Liver (tissue), 9 donors: ENCODE measurements around the gene TMC2. TPM values are rescaled to one million over a fixed set of nuclear protein-coding genes. Genes with fewer than 3 reads are reported as not detected.

Source experiments
- DNase-seq: peaks from one replicate; pipeline ENCODE4 v3.0.0-alpha.2; 2017; ENCODE audit warnings: low spot score
- H3K27ac ChIP-seq, 2 donors: one replicate each; pipeline ENCODE4 v1.7.0; 2013; ENCODE audit warnings: inconsistent platforms in 2 of 2, low read length in 2 of 2, control low read depth in 1 of 2, low read depth in 1 of 2, mild to moderate bottlenecking in 1 of 2
- H3K27me3 ChIP-seq, 4 donors: one replicate each; pipeline versions ENCODE4 v1.6.1 to v1.7.0; 2013; ENCODE audit warnings: low read length in 3 of 4, inconsistent platforms in 1 of 4, mild to moderate bottlenecking in 1 of 4, moderate library complexity in 1 of 4; ENCODE audit not compliant: control insufficient read depth in 4 of 4, insufficient read depth in 4 of 4
- H3K36me3 ChIP-seq, 4 donors: one replicate each; pipeline versions ENCODE4 v1.6.1 to v1.7.0; 2013; ENCODE audit warnings: low read length in 3 of 4, mild to moderate bottlenecking in 3 of 4, low read depth in 1 of 4, moderate library complexity in 1 of 4; ENCODE audit not compliant: control insufficient read depth in 4 of 4, insufficient read depth in 3 of 4
- H3K4me1 ChIP-seq, 4 donors: one replicate each; pipeline versions ENCODE4 v1.6.1 to v1.7.0; 2013; ENCODE audit warnings: low read length in 3 of 4, mild to moderate bottlenecking in 3 of 4, moderate library complexity in 1 of 4; ENCODE audit not compliant: control insufficient read depth in 4 of 4, insufficient read depth in 4 of 4
- H3K4me3 ChIP-seq, 3 donors: one replicate each; pipeline versions ENCODE4 v1.6.1 to v1.7.0; 2013; ENCODE audit warnings: low read length in 3 of 3, control low read depth in 1 of 3, low read depth in 1 of 3, mild to moderate bottlenecking in 1 of 3
- H3K9ac ChIP-seq, 2 donors: one replicate each; pipeline ENCODE4 v1.7.0; 2013; ENCODE audit warnings: low read length in 2 of 2, mild to moderate bottlenecking in 2 of 2, moderate library complexity in 2 of 2, control low read depth in 1 of 2, low read depth in 1 of 2
- H3K9me3 ChIP-seq, 4 donors: one replicate each; pipeline versions ENCODE4 v1.6.1 to v1.7.0; 2013; ENCODE audit warnings: low read length in 3 of 4; ENCODE audit not compliant: control insufficient read depth in 4 of 4
- EGR1 ChIP-seq, 2 donors: IDR thresholded peaks; 2 replicates each; pipeline ENCODE4 v1.6.1; 2016 to 2018; ENCODE audit warnings: antibody characterized with exemption in 2 of 2, low read depth in 2 of 2
- FOXA1 ChIP-seq: IDR thresholded peaks from 2 replicates; pipeline ENCODE4 v1.6.1; 2016; ENCODE audit warnings: antibody characterized with exemption
- FOXA2 ChIP-seq: IDR thresholded peaks from 2 replicates; pipeline ENCODE4 v1.6.1; 2016; ENCODE audit warnings: antibody characterized with exemption
- GABPA ChIP-seq, 2 donors: IDR thresholded peaks in 1 of 2; conservative IDR thresholded peaks in 1 of 2; 2 replicates each; pipeline ENCODE4 v1.6.1; 2016; ENCODE audit warnings: antibody characterized with exemption in 2 of 2, mild to moderate bottlenecking in 1 of 2, moderate library complexity in 1 of 2
- HNF4A ChIP-seq, 2 donors: conservative IDR thresholded peaks; 2 replicates each; pipeline ENCODE4 v1.6.1; 2016; ENCODE audit warnings: antibody characterized with exemption in 2 of 2, mild to moderate bottlenecking in 2 of 2
- HNF4G ChIP-seq: IDR thresholded peaks from 2 replicates; pipeline ENCODE4 v1.6.1; 2016; ENCODE audit warnings: antibody characterized with exemption
- JUND ChIP-seq, 2 donors: IDR thresholded peaks; 2 replicates each; pipeline ENCODE4 v1.6.1; 2016; ENCODE audit warnings: antibody characterized with exemption in 2 of 2
- NR2F2 ChIP-seq: IDR thresholded peaks from 2 replicates; pipeline ENCODE4 v1.6.1; 2016; ENCODE audit warnings: antibody characterized with exemption
- RAD21 ChIP-seq, 2 donors: IDR thresholded peaks; 2 replicates each; pipeline ENCODE4 v1.6.1; 2016; ENCODE audit warnings: antibody characterized with exemption in 2 of 2, mild to moderate bottlenecking in 2 of 2
- RXRA ChIP-seq, 2 donors: IDR thresholded peaks; 2 replicates each; pipeline ENCODE4 v1.6.1; 2017 to 2018; ENCODE audit warnings: antibody characterized with exemption in 2 of 2, mild to moderate bottlenecking in 1 of 2
- SP1 ChIP-seq: IDR thresholded peaks from 2 replicates; pipeline ENCODE4 v1.6.1; 2018; ENCODE audit warnings: antibody characterized with exemption, mild to moderate bottlenecking
- TAF1 ChIP-seq: conservative IDR thresholded peaks from 2 replicates; pipeline ENCODE4 v1.6.1; 2016; ENCODE audit warnings: antibody characterized with exemption, mild to moderate bottlenecking
- YY1 ChIP-seq: IDR thresholded peaks from 2 replicates; pipeline ENCODE4 v1.6.1; 2016; ENCODE audit warnings: antibody characterized with exemption, mild to moderate bottlenecking
- WGBS: extraction: QIAGEN DNeasy Blood & Tissue Kit; methylation state at CpG from one replicate; pipeline ENCODE4 v1.1.7; 2013; 5-methylcytosine and 5-hydroxymethylcytosine counted together
- polyA plus RNA-seq, 2 donors: library from polyadenylated mRNA; stranded (reverse) in 1 of 2; unstranded in 1 of 2; fragments of 200-250 nt in 1 of 2; fragments of >200 nt in 1 of 2; fragmentation: Nextera tagmentation in 1 of 2; extraction: Ambion mirVana in 1 of 2; gene quantifications; one replicate each; pipeline versions ENCODE4 v1.2.1 to v1.2.3, GENCODE V29; 2013 to 2015
- total RNA-seq, 2 donors: library from RNA; depleted of rRNA; stranded (reverse); fragments of >200 nt; gene quantifications; one replicate each; pipeline ENCODE4 v1.2.3, GENCODE V29; 2014
- TF ChIP-seq, protein P1 (sequence below): IDR thresholded peaks from 2 replicates; pipeline ENCODE4 v1.6.1; 2016; ENCODE audit warnings: antibody characterized with exemption
- TF ChIP-seq, protein P2 (sequence below): IDR thresholded peaks from 2 replicates; pipeline ENCODE4 v1.6.1; 2016; ENCODE audit warnings: antibody characterized with exemption, mild to moderate bottlenecking
- TF ChIP-seq, protein P3 (sequence below): IDR thresholded peaks from 2 replicates; pipeline ENCODE4 v1.6.1; 2016; ENCODE audit warnings: antibody characterized with exemption
- TF ChIP-seq, protein P4 (sequence below): fragments of 150-350 bp; IDR thresholded peaks from 2 replicates; pipeline ENCODE4 v1.5.1; 2017; ENCODE audit warnings: improper control_type of control experiment, low read depth, low read length; ENCODE audit not compliant: missing input control
- TF ChIP-seq, protein P5 (sequence below): IDR thresholded peaks from 2 replicates; pipeline ENCODE4 v1.6.1; 2016; ENCODE audit warnings: antibody characterized with exemption
- donor health status: healthy.
- donor health status: healthy.
- donor health status: healthy.
- donor health status: healthy.
- donor health status: healthy.

TMC2 gene
- total and polyA plus RNA-seq, 4 donors, result not detected

DNA sequence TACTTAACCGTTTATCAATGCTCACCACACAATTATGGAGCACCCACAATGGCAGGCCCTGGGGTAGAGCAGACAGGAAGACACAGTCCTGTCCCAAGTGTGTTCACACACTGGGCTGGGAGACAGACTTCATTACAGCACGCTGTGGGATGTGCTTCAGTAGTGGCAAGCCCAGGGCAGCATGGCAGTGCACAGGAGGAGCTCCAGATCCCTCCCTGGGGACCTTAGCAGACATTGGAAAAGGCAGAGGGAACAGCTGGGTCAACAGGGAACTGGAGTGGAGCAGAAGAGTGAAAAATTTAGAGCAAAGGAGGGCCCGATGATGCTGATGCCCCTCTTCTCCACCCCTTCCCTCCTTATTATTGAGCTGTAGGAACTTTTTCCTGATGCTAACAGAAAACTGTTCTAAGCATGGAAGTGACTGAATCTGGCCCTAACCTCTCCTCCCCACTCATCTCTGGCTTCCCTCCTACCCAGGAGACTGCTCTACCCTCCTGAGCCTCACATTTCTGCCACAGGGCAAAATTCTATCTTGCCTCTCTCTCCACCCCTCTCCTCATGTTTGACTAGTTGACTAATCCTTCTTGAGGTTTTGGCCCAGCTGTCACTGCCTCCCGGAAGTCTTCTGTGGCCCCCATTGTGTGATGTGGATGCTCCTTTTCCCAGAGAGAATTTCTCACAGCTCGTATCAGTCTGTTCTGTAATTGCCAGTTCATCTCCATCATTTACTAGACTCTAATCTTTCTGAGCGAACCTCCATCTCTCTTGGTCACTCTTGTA is 74.8 kb downstream of the TMC2 start:
- no peak overlapping the region for H3K4me3 ChIP-seq
- no peak overlapping the region for H3K9ac ChIP-seq
- H3K9me3 ChIP-seq, result peaks cover 0 to 4% (median 3%) of the 10 kb centered on the region in 4 donors
- no peaks in the 10 kb centered on the region for H3K4me1 ChIP-seq
- H3K27me3 ChIP-seq, result no peaks in the 10 kb centered on the region
- H3K36me3 ChIP-seq, result no peaks in the 10 kb centered on the region
- WGBS, result 69% methylated on average over 6 of the region's 6 CpGs
- no peak for DNase-seq
- TF ChIP-seq, protein P1, sequence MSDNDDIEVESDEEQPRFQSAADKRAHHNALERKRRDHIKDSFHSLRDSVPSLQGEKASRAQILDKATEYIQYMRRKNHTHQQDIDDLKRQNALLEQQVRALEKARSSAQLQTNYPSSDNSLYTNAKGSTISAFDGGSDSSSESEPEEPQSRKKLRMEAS, result no peak
- TF ChIP-seq HNF4G (no peak), GABPA (IDR thresholded peaks at IDR 0.05 in 1 of 2, conservative IDR thresholded peaks at IDR 0.05 in 1 of 2) (no peak), RXRA (IDR thresholded peaks at IDR 0.05) (no peak), RAD21 (IDR thresholded peaks at IDR 0.05) (no peak), NR2F2 (no peak), EGR1 (IDR thresholded peaks at IDR 0.05; ENCODE audit: low read depth in 2 of 2) (no peak), SP1 (no peak), YY1 (no peak)
- H3K27ac ChIP-seq, result no peak overlapping the region

DNA sequence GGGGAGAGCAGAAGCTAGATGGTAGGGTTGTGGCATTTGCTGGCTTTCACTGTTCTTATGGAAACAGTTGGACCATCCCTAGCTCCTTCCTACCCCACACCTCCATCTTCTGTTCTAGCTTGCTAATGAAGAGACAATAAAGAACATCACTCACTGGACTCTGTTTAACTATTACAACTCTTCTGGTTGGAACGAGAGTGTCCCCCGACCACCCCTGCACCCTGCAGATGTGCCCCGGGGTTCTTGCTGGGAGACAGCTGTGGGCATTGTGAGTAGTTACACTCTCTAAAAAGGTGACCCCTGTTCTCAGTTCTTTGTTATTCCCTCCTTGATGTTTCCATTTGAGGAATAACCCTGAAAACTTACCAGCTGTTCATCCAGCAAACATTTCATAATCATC is 75.7 kb downstream of the TMC2 start:
- 85% methylated on average over 3 of the region's 3 CpGs for WGBS
- Histone ChIP-seq H3K36me3 (no peaks in the 10 kb centered on the region), H3K4me1 (no peaks in the 10 kb centered on the region), H3K4me3 (no peak overlapping the region), H3K9ac (no peak overlapping the region), H3K9me3 (peaks cover 0 to 3% (median 3%) of the 10 kb centered on the region in 4 donors), H3K27ac (no peak overlapping the region), H3K27me3 (no peaks in the 10 kb centered on the region)
- TF ChIP-seq HNF4G, result no peak
- TF ChIP-seq, protein P2, sequence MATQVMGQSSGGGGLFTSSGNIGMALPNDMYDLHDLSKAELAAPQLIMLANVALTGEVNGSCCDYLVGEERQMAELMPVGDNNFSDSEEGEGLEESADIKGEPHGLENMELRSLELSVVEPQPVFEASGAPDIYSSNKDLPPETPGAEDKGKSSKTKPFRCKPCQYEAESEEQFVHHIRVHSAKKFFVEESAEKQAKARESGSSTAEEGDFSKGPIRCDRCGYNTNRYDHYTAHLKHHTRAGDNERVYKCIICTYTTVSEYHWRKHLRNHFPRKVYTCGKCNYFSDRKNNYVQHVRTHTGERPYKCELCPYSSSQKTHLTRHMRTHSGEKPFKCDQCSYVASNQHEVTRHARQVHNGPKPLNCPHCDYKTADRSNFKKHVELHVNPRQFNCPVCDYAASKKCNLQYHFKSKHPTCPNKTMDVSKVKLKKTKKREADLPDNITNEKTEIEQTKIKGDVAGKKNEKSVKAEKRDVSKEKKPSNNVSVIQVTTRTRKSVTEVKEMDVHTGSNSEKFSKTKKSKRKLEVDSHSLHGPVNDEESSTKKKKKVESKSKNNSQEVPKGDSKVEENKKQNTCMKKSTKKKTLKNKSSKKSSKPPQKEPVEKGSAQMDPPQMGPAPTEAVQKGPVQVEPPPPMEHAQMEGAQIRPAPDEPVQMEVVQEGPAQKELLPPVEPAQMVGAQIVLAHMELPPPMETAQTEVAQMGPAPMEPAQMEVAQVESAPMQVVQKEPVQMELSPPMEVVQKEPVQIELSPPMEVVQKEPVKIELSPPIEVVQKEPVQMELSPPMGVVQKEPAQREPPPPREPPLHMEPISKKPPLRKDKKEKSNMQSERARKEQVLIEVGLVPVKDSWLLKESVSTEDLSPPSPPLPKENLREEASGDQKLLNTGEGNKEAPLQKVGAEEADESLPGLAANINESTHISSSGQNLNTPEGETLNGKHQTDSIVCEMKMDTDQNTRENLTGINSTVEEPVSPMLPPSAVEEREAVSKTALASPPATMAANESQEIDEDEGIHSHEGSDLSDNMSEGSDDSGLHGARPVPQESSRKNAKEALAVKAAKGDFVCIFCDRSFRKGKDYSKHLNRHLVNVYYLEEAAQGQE, result no peak
- TF ChIP-seq TAF1, result no peak
- TF ChIP-seq, protein P3, sequence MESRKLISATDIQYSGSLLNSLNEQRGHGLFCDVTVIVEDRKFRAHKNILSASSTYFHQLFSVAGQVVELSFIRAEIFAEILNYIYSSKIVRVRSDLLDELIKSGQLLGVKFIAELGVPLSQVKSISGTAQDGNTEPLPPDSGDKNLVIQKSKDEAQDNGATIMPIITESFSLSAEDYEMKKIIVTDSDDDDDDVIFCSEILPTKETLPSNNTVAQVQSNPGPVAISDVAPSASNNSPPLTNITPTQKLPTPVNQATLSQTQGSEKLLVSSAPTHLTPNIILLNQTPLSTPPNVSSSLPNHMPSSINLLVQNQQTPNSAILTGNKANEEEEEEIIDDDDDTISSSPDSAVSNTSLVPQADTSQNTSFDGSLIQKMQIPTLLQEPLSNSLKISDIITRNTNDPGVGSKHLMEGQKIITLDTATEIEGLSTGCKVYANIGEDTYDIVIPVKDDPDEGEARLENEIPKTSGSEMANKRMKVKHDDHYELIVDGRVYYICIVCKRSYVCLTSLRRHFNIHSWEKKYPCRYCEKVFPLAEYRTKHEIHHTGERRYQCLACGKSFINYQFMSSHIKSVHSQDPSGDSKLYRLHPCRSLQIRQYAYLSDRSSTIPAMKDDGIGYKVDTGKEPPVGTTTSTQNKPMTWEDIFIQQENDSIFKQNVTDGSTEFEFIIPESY, result no peak
- no peak for TF ChIP-seq SP1
- TF ChIP-seq HNF4A (conservative IDR thresholded peaks at IDR 0.05), result no peak
- TF ChIP-seq GABPA (IDR thresholded peaks at IDR 0.05 in 1 of 2, conservative IDR thresholded peaks at IDR 0.05 in 1 of 2), result no peak
- no peak for TF ChIP-seq RXRA (IDR thresholded peaks at IDR 0.05)
- no peak for TF ChIP-seq RAD21 (IDR thresholded peaks at IDR 0.05)
- TF ChIP-seq NR2F2, result no peak
- TF ChIP-seq, protein P4, sequence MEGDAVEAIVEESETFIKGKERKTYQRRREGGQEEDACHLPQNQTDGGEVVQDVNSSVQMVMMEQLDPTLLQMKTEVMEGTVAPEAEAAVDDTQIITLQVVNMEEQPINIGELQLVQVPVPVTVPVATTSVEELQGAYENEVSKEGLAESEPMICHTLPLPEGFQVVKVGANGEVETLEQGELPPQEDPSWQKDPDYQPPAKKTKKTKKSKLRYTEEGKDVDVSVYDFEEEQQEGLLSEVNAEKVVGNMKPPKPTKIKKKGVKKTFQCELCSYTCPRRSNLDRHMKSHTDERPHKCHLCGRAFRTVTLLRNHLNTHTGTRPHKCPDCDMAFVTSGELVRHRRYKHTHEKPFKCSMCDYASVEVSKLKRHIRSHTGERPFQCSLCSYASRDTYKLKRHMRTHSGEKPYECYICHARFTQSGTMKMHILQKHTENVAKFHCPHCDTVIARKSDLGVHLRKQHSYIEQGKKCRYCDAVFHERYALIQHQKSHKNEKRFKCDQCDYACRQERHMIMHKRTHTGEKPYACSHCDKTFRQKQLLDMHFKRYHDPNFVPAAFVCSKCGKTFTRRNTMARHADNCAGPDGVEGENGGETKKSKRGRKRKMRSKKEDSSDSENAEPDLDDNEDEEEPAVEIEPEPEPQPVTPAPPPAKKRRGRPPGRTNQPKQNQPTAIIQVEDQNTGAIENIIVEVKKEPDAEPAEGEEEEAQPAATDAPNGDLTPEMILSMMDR, result no peak
- TF ChIP-seq, protein P1, result no peak
- TF ChIP-seq FOXA1, result no peak
- TF ChIP-seq YY1, result no peak
- TF ChIP-seq, protein P5, sequence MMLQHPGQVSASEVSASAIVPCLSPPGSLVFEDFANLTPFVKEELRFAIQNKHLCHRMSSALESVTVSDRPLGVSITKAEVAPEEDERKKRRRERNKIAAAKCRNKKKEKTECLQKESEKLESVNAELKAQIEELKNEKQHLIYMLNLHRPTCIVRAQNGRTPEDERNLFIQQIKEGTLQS, result no peak
- no peak for TF ChIP-seq FOXA2
- TF ChIP-seq JUND (IDR thresholded peaks at IDR 0.05), result no peak
- TF ChIP-seq EGR1 (IDR thresholded peaks at IDR 0.05; ENCODE audit: low read depth in 2 of 2), result no peak
- DNase-seq, result no peak
